HL-60 (cell line): ENCODE results near the gene FUNDC2.
"Not testable (repeated sequence)": the region's sequence is repeated elsewhere in the genome, so short reads cannot be mapped to it uniquely, and the experiment has no call there.

ENCODE experiments used
- DNase-seq, 2 experiments: peaks; one replicate each; pipeline ENCODE4 v3.0.0-alpha.2; 2010 to 2020; ENCODE audit warnings: low read depth in 1 of 2, low spot score in 1 of 2
- H3K27ac ChIP-seq: fragments of 250-450 bp; sonication (Bioruptor Pico); replicated peaks from 2 replicates; pipeline ENCODE4 v1.5.1; 2020; ENCODE audit warnings: mild to moderate bottlenecking, moderate library complexity
- H3K27me3 ChIP-seq: fragments of 250-450 bp; sonication (Bioruptor Pico); 2 replicates; pipeline ENCODE4 v1.5.1; 2021; ENCODE audit warnings: mild to moderate bottlenecking, moderate library complexity; ENCODE audit not compliant: insufficient read depth, poor library complexity, severe bottlenecking
- H3K4me3 ChIP-seq: replicated peaks from 2 replicates; pipeline ENCODE4 v1.5.1; 2011; ENCODE audit warnings: mild to moderate bottlenecking, control low read depth, low read length; ENCODE audit not compliant: insufficient read depth
- CTCF ChIP-seq: IDR thresholded peaks from one replicate; pipeline ENCODE4 v1.5.1; 2011; ENCODE audit warnings: low read length, control low read depth, inconsistent platforms; ENCODE audit not compliant: insufficient read depth
- GABPA ChIP-seq: IDR thresholded peaks from 2 replicates; pipeline ENCODE4 v1.6.1; 2012; ENCODE audit warnings: low read depth
- POLR2AphosphoS5 ChIP-seq: IDR thresholded peaks from 2 replicates; pipeline ENCODE4 v1.6.1; 2012; ENCODE audit warnings: low read depth
- SPI1 ChIP-seq: IDR thresholded peaks from 2 replicates; pipeline ENCODE4 v1.6.1; 2012; ENCODE audit warnings: low read depth, mild to moderate bottlenecking, borderline replicate concordance
- TF ChIP-seq, protein P1 (sequence below): IDR thresholded peaks from 2 replicates; pipeline ENCODE4 v1.6.1; 2012; ENCODE audit warnings: low read depth; ENCODE audit not compliant: insufficient replicate concordance

The FUNDC2 gene

DNA sequence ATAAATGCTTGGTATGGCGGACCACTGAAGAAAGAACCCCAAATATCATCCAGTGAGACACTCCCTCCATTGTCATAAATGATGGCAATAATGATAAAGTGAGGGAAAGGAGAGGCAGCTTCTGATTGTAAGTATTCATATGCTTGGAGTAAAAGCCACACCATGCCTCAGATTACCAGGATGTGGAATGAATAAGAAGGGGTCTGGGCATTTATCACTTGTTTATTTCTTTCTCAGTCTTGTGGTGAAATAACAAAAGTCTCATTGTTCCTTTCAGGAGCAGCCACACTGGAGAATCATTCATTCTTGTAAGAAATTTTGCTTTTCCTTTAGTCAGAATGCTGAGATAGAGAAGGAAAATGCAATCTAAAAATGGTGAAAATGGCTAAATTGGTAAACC lies 25.8 kb upstream of the FUNDC2 start:
- TF ChIP-seq, protein P1, sequence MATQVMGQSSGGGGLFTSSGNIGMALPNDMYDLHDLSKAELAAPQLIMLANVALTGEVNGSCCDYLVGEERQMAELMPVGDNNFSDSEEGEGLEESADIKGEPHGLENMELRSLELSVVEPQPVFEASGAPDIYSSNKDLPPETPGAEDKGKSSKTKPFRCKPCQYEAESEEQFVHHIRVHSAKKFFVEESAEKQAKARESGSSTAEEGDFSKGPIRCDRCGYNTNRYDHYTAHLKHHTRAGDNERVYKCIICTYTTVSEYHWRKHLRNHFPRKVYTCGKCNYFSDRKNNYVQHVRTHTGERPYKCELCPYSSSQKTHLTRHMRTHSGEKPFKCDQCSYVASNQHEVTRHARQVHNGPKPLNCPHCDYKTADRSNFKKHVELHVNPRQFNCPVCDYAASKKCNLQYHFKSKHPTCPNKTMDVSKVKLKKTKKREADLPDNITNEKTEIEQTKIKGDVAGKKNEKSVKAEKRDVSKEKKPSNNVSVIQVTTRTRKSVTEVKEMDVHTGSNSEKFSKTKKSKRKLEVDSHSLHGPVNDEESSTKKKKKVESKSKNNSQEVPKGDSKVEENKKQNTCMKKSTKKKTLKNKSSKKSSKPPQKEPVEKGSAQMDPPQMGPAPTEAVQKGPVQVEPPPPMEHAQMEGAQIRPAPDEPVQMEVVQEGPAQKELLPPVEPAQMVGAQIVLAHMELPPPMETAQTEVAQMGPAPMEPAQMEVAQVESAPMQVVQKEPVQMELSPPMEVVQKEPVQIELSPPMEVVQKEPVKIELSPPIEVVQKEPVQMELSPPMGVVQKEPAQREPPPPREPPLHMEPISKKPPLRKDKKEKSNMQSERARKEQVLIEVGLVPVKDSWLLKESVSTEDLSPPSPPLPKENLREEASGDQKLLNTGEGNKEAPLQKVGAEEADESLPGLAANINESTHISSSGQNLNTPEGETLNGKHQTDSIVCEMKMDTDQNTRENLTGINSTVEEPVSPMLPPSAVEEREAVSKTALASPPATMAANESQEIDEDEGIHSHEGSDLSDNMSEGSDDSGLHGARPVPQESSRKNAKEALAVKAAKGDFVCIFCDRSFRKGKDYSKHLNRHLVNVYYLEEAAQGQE, result no peak
- no peak for TF ChIP-seq CTCF
- no peak for TF ChIP-seq POLR2AphosphoS5
- TF ChIP-seq SPI1, result no peak
- no peak for TF ChIP-seq GABPA
- no peaks in the 10 kb centered on the region for H3K27me3 ChIP-seq
- no peak overlapping the region for H3K27ac ChIP-seq
- no peak for DNase-seq
- H3K4me3 ChIP-seq, result no peak overlapping the region

DNA sequence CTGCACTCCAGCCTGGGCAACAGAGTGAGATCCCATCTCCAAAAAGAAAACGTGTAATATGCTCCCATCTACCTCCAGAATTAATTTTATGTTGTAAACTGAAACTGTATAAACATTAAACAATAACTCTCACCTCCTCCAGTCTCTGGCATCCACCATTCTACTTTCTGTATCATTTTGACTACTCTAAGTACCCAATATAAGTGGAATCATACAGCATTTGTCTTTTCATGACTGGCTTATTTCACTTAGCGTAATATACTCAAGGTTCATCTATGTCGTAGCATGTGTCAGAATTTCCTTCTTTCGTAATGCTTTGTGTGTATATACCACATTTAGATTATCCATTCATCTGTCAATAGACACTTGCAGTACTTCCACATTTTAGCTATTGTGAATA lies 24.8 kb upstream of the FUNDC2 start:
- no peaks in the 10 kb centered on the region for H3K27me3 ChIP-seq
- TF ChIP-seq SPI1 (no peak), CTCF (no peak), POLR2AphosphoS5 (no peak), GABPA (no peak)
- TF ChIP-seq, protein P1, result no peak
- no peak overlapping the region for H3K27ac ChIP-seq
- no peak overlapping the region for H3K4me3 ChIP-seq
- no peak for DNase-seq

GRCh38 chrX:155005190-155005589 lies 21.5 kb upstream of the FUNDC2 start:
- no peak for TF ChIP-seq CTCF
- TF ChIP-seq SPI1, result no peak
- no peak for TF ChIP-seq POLR2AphosphoS5
- no peak for TF ChIP-seq GABPA
- TF ChIP-seq, protein P1, result no peak
- no peaks in the 10 kb centered on the region for H3K27me3 ChIP-seq

GRCh38 chrX:155006379-155006778 lies 20.3 kb upstream of the FUNDC2 start:
- not testable (repeated sequence) for H3K4me3 ChIP-seq, H3K27ac ChIP-seq, H3K27me3 ChIP-seq, DNase-seq

More at GRCh38 chrX:155005190-155005589, 21.5 kb upstream of the FUNDC2 start:
- DNase-seq, result no peak
- Histone ChIP-seq H3K4me3 (no peak overlapping the region), H3K27ac (no peak overlapping the region)

DNA sequence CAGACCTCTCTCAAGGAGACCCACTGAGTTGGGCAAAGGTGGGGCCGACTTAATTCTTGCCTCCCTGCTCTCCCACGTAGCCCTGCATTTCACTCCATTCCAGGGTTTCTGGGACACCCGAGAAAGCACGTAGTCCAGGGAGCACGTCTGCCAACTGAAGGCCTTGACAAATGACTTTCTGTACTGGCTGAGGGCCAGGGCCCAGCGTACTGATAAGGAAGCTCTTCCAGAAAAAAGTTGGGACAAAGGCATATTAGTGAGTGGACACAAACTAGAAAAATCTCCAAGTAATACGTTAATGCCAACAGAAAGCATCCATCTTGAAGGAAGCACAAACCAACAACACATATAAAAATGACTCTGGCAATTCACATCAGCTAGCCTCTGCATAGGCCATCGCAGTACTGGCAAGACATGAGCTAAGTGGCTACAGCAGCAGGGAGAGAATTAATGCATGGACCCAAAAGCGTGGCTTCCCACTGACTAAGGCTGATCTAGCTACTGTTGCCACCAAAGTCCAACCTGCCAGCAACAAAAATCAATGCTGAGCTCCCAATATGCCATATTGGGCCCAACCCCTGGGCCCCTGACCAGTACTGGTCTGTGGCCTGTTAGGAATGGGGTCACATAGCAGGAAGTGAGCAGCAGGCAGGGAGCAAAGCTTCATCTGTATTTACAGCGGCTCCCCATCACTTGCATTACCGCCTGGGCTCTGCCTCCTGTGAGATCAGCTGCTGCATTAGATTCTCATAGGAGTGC lies 19.6 kb upstream of the FUNDC2 start:
- H3K4me3 ChIP-seq, DNase-seq, H3K27me3 ChIP-seq, H3K27ac ChIP-seq: not testable (repeated sequence)

DNA sequence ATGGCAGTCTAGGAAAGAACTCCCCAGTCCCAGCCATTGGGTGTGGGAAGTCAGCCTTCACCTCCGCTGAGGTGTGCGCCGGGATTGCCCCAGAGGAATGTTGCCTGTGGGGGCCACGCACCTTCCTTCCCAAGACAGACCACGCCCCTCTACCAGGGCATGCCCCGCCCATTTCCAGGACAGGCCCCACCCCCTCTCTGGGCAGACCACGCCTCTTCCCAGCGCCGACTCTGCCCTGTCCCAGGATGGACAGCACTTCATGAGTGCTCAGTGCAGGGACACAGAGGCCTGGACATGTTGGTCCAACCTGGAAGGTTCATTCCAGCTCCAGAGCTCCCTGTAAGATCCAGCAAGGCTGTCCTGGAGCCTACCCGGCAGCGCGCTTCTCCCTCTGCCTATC lies 18.1 kb upstream of the FUNDC2 start:
- not testable (repeated sequence) for H3K4me3 ChIP-seq, H3K27me3 ChIP-seq, H3K27ac ChIP-seq

More for the DNA sequence above, 18.1 kb upstream of the FUNDC2 start:
- not testable (repeated sequence) for DNase-seq
